ENCODE measurements around the gene PFDN4.

Gene PFDN4

GRCh38 chr20:54207743-54208547 is at the start of gene PFDN4:
TSS of gene PFDN4 (plus strand) at chr20:54208087. CDS start at chr20:54208101, 14 bp downstream.
- DNase-seq (ENCODE audit: low read depth), result peak; percentile 79

DNA sequence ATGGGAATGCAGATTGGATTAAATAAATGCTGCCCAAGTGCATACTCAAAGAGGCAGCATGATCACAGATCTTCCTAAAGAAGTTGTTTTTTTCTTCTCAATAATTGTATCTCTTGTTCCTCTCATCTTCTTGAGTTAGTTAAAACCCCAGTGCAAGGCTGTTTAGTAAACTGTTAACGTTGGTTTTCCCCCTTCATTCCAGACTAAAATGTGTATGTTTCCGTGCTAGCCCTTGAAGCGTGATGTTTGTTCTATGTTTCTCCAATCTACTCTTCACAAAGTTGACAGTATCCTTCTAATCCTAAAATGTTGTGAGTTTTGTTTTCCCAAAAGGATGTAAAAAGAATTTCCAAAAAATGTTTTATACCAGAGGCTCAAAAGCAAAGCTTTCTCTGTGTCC is 49.7 kb upstream of the PFDN4 start:
- DNase-seq (ENCODE audit: low read depth), result no peak

GRCh38 chr20:54158856-54159418 is 49.0 kb upstream of the PFDN4 start:
- no peak for DNase-seq (ENCODE audit: low read depth)

DNA sequence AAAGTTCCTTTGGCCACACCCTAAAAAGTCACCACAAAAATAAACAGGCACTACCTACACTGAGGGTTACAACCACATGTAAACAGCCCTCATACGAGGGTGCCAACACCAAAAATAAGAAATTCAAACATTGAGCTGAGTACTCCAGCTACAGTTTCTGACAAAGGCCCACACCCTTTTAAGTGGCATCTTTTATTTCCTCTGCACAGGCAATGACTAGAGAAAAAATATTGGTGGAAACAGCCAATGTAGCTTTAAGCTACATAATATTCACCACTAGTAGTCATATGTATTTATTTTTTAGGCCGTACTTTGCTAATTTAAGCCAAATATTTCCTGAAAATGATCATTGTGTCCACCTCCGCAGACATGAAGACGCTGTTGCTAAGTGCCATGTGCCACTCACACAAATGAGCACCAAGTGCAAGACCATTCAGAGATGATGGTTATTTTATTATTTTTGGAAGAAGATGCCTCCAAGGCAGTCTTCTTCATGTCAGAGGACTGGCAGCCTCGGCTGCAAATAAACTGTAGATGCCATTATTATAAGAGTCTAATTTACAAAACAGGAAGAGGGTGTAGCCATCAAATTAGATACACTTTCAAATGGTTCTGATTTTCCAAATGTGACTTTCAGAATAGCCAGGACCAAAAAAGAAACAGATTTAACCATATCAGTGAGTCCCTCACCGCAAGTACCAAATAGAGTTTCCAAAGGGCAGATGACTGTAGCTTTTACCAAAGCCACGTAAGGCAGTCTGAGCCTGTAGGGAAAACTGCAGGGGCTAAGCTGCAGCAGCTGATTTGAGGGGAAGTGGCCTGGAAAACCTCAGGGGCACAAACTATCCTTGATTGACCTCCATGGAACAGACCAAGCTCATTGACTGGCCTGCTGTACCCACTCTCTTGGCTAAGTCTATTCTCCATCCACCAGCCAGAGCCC is 47.6 kb upstream of the PFDN4 start:
- DNase-seq (ENCODE audit: low read depth), result no peak

- no peak for DNase-seq (ENCODE audit: low read depth)
Observed at GRCh38 chr20:54161008-54161820, 46.7 kb upstream of the PFDN4 start.

DNA sequence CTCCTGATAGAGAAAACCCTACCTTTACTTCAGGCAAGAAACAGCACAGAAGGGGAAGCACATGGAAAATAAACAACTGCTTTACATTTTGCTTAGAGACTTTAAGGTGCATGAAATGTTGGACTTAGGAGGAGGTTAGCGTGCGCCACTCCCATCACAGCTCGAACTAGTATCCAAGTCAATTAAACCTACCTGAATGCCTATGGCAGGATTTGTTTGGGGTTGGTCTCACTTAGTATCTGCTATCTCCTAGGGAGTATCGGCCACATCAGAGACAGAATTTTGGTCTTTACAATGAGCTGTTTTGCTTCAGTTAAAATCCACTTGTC is 46.1 kb upstream of the PFDN4 start:
- no peak for DNase-seq (ENCODE audit: low read depth)

DNA sequence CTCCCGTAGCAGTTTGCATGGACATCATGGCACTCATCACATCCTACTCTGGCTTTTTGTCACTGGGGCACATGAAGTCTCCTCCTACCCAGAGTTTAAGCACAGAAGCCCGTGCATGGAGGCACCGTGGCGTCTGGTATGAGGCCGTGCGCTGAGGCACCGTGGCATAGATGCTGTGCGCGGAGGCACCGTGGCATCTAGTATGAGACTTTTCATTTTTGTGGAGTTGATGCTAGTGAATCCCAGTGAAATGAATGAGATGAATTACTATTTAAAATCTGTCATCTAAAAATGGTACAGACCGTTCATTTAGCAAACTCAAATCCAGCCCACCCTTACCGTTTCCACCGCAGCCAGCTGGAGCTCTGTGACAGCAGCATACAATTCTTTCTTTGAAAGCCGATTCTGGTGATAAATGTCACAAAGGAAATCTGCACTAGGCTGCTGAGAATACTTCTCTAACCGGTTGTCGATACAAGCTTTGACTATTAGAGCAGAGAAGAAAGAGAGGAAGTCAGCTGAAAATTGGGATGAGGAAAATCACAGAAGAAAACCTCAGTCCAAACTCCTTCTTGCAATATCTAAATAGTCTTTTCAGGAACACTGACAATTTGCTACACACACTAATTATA is 45.4 kb upstream of the PFDN4 start:
- DNase-seq (ENCODE audit: low read depth), result no peak

DNA sequence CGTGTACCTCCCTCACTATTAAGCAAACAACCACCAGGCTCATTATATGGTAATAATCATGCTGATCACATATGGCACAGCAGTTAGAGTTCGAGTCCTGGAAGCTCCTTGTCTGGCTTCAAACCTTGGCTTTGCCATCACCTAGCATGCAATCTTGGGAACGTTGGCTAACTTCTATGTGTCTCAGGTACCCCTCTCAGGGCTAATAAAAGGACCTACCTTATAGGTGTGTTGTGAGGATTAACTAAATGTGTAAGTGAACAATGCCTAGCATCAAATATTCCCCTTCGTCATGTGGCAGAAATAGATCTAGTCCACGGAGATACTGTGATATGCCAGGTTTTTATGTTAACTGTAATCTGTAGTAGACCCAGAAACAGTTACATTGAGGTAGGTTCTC is 44.5 kb upstream of the PFDN4 start:
- DNase-seq (ENCODE audit: low read depth), result no peak

DNA sequence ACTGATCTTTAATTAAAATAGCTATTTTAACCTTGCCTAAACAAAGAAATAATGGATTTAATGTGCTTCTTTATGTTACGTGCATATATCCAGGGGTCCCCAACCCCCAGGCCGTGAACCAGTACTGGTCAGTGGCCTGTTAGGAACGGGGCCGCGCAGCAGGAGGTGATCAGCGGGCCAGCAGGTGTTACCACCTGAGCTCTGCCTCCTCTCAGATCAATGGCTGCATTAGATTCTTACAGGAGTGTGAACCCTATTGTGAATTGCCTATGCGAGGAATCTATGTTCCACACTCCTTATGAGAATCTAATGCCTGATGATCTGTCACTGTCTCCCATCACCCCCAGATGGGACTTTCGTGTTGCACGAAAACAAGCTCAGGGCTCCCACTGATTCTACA is 42.9 kb upstream of the PFDN4 start:
- no peak for DNase-seq (ENCODE audit: low read depth)

DNA sequence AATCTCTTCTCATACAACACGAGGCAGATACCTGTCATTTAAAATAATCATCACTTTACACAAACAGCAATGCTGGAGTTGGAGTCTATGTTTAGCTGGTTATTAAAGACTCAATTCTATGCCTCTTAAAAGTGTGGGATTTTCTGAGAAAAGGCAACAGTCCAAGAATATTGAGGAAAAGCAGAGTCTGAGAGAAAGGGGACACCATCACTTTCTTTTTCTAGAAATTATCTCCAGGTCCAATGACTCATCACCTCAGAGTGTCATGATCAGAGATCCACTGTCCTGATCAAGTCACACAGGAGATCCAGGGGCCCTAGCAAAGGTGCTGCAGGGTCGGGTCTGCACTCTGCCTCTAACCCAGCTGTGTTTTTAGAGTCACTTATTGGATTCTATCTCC is 42.1 kb upstream of the PFDN4 start:
- no peak for DNase-seq (ENCODE audit: low read depth)

DNA sequence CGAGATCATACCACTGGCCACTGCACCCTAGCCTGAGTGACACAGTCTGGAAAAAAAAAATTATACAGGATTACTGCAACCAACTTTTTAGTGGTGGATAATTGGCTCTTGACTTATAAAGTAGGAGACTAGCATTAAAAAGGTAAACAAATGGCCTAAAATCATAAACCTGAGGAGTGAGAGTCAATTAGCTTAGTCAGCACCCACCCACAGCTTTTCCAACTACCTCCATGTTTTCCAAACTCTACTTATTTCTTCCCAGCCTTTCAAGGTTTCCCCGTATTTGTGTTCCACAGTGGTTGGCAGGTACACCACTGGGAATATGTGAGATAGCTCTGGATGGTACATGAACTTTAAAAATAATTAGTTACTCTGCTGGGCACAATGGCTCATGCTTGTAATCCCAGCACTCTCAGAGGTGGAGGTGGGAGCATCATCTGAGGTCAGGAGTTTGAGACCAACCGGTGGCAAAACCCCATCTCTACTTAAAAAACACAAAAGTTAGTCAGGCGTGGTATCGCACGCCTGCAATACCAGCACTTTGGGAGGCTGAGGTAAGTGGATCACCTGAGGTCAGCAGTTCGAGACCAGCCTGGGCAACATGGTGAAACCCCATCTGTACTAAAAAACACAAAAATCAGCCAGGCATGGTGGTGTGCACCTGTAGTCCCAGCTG is 40.8 kb upstream of the PFDN4 start:
- no peak for DNase-seq (ENCODE audit: low read depth)

GRCh38 chr20:54167909-54168872 is 39.7 kb upstream of the PFDN4 start:
- DNase-seq (ENCODE audit: low read depth), result no peak

- DNase-seq (ENCODE audit: low read depth), result no peak
Observed at GRCh38 chr20:54168961-54169862, 38.7 kb upstream of the PFDN4 start.

DNA sequence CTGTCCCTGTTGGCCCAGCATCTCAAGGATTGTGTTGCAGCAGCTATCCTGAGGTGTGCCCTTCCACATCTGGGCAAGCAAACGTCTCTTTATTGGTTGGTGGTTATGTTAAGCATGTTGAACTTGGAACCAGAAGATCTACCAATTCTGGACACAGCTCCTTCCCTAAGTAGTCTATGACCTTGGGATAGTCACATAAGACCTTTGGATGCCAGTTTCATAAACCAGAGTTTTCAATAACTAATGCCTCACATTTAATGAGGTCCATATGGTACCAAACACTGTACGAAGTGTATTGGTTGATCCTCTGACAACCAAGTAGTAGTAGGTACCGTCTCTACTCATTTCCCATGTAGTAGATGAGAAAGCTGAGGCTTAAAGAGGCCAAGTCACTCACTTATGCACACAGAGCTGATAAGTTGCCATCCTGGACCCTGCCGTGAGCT is 37.8 kb upstream of the PFDN4 start:
- DNase-seq (ENCODE audit: low read depth), result no peak

DNA sequence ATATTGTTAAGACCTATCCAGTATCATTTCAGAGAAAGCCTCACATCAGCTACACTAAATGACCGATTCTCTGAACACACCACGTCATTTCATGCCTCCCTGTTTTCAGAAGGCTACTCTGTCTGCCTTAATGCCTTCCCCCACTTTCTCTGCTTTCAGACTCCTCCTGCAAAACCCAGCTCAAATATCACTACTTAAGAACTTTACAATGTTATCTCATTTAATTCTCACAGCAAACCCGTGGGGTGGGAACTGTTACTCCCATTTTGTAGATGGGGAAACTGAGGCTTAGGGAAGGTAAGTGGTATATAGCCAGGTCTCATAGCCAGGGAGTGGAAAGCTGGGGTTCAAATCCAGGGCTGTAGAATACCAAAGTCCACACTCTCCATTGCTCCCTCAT is 36.9 kb upstream of the PFDN4 start:
- DNase-seq (ENCODE audit: low read depth), result no peak

- no peak for DNase-seq (ENCODE audit: low read depth)
Observed at GRCh38 chr20:54172532-54172855, 35.4 kb upstream of the PFDN4 start.

- DNase-seq (ENCODE audit: low read depth), result no peak
Observed at GRCh38 chr20:54172856-54173652, 34.8 kb upstream of the PFDN4 start.
